Fibroblast of the aortic adventitia (primary cell): ENCODE measurements around the gene OR8G5. TPM values are rescaled to one million over a fixed set of nuclear protein-coding genes. Genes with fewer than 3 reads are reported as not detected.
"Not testable (repeated sequence)": the region's sequence is repeated elsewhere in the genome, so short reads cannot be mapped to it uniquely, and the experiment has no call there.

Experiments
- DNase-seq: peaks from one replicate; pipeline ENCODE4 v3.0.0-alpha.2; 2010; ENCODE audit warnings: low read depth
- H3K4me3 ChIP-seq: 2 replicates; pipeline ENCODE4 v1.5.1; 2011; ENCODE audit warnings: low read depth, mild to moderate bottlenecking, control low read depth, low read length, moderate library complexity
- CTCF ChIP-seq: IDR thresholded peaks from 2 replicates; pipeline ENCODE4 v1.5.1; 2011; ENCODE audit warnings: mild to moderate bottlenecking, low read length, control low read depth, inconsistent platforms; ENCODE audit not compliant: insufficient read depth
- total RNA-seq: library from RNA; depleted of rRNA; stranded (reverse); fragments of >200 nt; gene quantifications from 2 replicates; pipeline ENCODE4 v1.2.3, GENCODE V29; 2012; ENCODE audit warnings: low replicate concordance

Gene OR8G5
- total RNA-seq, 1 donor = not detected

GRCh38 chr11:124219126-124219525 lies 37.0 kb upstream of the OR8G5 start:
- DNase-seq = no peak
- TF ChIP-seq CTCF = no peak
- H3K4me3 ChIP-seq = no peak overlapping the region

DNA sequence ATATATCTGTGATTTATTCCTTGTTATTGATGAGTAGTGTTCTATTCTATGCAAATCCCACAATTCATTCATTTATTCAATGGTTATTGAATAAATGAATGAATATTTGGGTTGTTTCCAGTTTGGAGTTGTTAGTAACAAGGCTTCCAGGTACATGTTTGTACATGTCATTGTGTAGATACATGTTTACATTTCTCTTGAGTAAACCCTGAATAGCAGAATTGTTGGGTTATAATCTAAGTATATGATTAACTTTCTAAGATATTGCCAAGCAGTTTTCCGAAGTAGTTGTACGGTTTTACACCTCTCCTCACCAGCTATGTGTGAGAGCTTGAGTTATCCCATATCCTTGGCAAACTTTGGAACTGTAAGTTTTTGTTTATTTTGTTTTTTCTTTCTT lies 33.8 kb upstream of the OR8G5 start:
- no peak for TF ChIP-seq CTCF
- H3K4me3 ChIP-seq = no peak overlapping the region
- no peak for DNase-seq

DNA sequence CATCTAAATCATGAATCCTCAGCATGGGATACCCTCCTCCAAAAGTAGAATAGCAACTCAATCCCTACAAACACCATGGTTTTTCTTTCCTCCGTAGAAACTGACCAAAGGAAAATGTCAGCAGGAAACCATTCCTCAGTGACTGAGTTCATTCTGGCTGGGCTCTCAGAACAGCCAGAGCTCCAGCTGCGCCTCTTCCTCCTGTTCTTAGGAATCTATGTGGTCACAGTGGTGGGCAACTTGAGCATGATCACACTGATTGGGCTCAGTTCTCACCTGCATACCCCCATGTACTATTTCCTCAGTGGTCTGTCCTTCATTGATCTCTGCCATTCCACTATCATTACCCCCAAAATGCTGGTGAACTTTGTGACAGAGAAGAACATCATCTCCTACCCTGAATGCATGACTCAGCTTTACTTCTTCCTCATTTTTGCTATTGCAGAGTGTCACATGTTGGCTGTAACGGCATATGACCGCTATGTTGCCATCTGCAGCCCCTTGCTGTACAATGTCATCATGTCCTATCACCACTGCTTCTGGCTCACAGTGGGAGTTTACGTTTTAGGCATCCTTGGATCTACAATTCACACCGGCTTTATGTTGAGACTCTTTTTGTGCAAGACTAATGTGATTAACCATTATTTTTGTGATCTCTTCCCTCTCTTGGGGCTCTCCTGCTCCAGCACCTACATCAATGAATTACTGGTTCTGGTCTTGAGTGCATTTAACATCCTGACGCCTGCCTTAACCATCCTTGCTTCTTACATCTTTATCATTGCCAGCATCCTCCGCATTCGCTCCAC lies 31.4 kb upstream of the OR8G5 start:
- not testable (repeated sequence) for DNase-seq, H3K4me3 ChIP-seq

- TF ChIP-seq CTCF = no peak
- no peak for DNase-seq
- no peak overlapping the region for H3K4me3 ChIP-seq
Observed at GRCh38 chr11:124225471-124225870, 30.7 kb upstream of the OR8G5 start.

- DNase-seq = no peak
Observed at GRCh38 chr11:124233376-124233775, 22.8 kb upstream of the OR8G5 start.

DNA sequence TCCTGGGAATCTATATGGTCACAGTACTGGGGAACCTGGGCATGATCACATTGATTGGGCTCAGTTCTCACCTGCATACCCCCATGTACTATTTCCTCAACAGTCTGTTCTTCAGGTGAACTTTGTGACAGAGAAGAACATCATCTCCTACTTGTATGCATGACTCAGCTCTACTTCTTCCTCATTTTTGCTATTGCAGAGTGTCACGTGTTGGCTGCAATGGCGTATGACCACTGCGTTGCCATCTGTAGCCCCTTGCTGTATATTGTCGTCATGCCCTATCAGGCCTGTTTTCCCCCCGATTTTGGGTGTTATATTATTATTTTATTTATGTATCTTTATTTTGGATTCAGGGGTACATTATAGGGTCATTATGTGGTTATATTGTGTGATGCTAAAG lies 17.7 kb upstream of the OR8G5 start:
- H3K4me3 ChIP-seq = no peak overlapping the region
- TF ChIP-seq CTCF = no peak
- no peak for DNase-seq

More at GRCh38 chr11:124233376-124233775, 22.8 kb upstream of the OR8G5 start:
- no peak overlapping the region for H3K4me3 ChIP-seq
- TF ChIP-seq CTCF = no peak

- DNase-seq = no peak
- no peak within 1 kb of the TSS for H3K4me3 ChIP-seq
- TF ChIP-seq CTCF = no peak
Observed at GRCh38 chr11:124240621-124241397, 15.4 kb upstream of the OR8G5 start, which contains the start of gene OR8G1. OR8G1 (plus strand) TSS chr11:124241095; CDS start chr11:124249676, 8,581 bp downstream.

DNA sequence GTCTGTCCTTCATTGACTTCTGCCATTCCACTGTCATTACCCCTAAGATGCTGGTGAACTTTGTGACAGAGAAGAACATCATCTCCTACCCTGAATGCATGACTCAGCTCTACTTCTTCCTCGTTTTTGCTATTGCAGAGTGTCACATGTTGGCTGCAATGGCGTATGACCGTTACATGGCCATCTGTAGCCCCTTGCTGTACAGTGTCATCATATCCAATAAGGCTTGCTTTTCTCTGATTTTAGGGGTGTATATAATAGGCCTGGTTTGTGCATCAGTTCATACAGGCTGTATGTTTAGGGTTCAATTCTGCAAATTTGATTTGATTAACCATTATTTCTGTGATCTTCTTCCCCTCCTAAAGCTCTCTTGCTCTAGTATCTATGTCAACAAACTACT lies 6.3 kb upstream of the OR8G5 start:
- DNase-seq, H3K4me3 ChIP-seq: not testable (repeated sequence)

- not testable (repeated sequence) for DNase-seq, H3K4me3 ChIP-seq
Observed at GRCh38 chr11:124265041-124265440, 8.9 kb downstream of the OR8G5 start.

DNA sequence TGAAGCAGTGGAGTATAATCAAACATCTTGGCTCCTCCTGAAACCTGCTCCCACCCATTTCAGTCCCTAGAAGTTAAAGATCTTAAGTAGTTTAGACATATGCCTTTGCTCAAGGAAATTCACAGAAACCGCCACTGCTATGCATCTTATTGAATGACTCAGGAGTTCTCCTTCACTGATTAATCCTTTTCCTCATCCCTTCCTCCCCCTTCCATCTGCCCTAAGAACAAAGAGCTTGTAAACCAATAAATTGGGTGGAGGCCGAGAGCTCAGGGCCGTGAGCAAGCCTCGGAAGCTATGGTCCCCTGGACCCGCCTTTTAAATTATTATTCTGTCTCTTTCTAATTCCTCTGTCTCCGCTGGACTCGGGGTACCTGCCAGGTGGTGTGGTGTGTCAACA lies 14.7 kb downstream of the OR8G5 start:
- not testable (repeated sequence) for DNase-seq, H3K4me3 ChIP-seq
